Lung (tissue), 12 donors: Measurements from ENCODE around the gene CNP. TPM values are rescaled to one million over a fixed set of nuclear protein-coding genes. Genes with fewer than 3 reads are reported as not detected.

Source experiments
- ATAC-seq: fragments of 200-7000 bp; cut with Tn5 transposase; one replicate; pipeline ENCODE4 v1.9.1; 2020; ENCODE audit warnings: moderate number of reproducible peaks; ENCODE audit not compliant: insufficient read depth, low FRiP score
- DNase-seq, 3 donors: peaks; one replicate each; pipeline ENCODE4 v3.0.0-alpha.2; 2013 to 2017
- H3K27ac ChIP-seq, 2 donors: one replicate each; pipeline ENCODE4 v1.5.1; 2013; ENCODE audit warnings: mild to moderate bottlenecking in 2 of 2, moderate library complexity in 2 of 2, control low read depth in 1 of 2, inconsistent platforms in 1 of 2, low read depth in 1 of 2, low read length in 1 of 2
- H3K27me3 ChIP-seq, 3 donors: one replicate each; pipeline ENCODE4 v1.5.1; 2013; ENCODE audit warnings: low read length in 2 of 3; ENCODE audit not compliant: control insufficient read depth in 3 of 3, insufficient read depth in 3 of 3
- H3K36me3 ChIP-seq, 4 donors: one replicate each; pipeline ENCODE4 v1.5.1; 2013; ENCODE audit warnings: low read length in 4 of 4, mild to moderate bottlenecking in 1 of 4, moderate library complexity in 1 of 4; ENCODE audit not compliant: control insufficient read depth in 4 of 4, insufficient read depth in 4 of 4
- H3K4me1 ChIP-seq, 5 donors: one replicate each; pipeline ENCODE4 v1.5.1; 2013; ENCODE audit warnings: low read length in 5 of 5, mild to moderate bottlenecking in 2 of 5, moderate library complexity in 1 of 5; ENCODE audit not compliant: control insufficient read depth in 5 of 5, insufficient read depth in 5 of 5
- H3K4me3 ChIP-seq: one replicate; pipeline ENCODE4 v1.5.1; 2013; ENCODE audit warnings: mild to moderate bottlenecking, control low read depth, moderate library complexity
- H3K9ac ChIP-seq, 2 donors: one replicate each; pipeline ENCODE4 v1.5.1; 2013; ENCODE audit warnings: low read length in 2 of 2, control low read depth in 1 of 2; ENCODE audit not compliant: insufficient read depth in 1 of 2
- H3K9me3 ChIP-seq, 4 donors: one replicate each; pipeline ENCODE4 v1.5.1; 2013; ENCODE audit warnings: low read length in 3 of 4, mild to moderate bottlenecking in 1 of 4, moderate library complexity in 1 of 4; ENCODE audit not compliant: control insufficient read depth in 4 of 4, insufficient read depth in 3 of 4
- WGBS, 2 donors: extraction: QIAGEN DNeasy Blood & Tissue Kit; methylation state at CpG; one replicate each; pipeline ENCODE4 v1.1.7; 2013; 5-methylcytosine and 5-hydroxymethylcytosine counted together
- polyA plus RNA-seq, 2 donors: library from polyadenylated mRNA; stranded (reverse); fragments of 200-250 nt; gene quantifications; one replicate each; pipeline ENCODE4 v1.2.1, GENCODE V29; 2013
- total RNA-seq, 2 donors: library from RNA; depleted of rRNA in 1 of 2; stranded (reverse); fragments of >200 nt in 1 of 2; gene quantifications; one replicate each; pipeline ENCODE4 v1.2.1, GENCODE V29; 2014 to 2021
- TF ChIP-seq, protein P1 (sequence below): IDR thresholded peaks from 2 replicates; pipeline ENCODE4 v1.5.1; 2012; ENCODE audit warnings: mild to moderate bottlenecking; ENCODE audit errors: control extremely low read depth, extremely low read depth
- donor health status: control.
- donor health status: control.
- donor health status: Bipolar disorder and iron deficiency.
- donor health status: healthy.
- donor health status: DM: yes; HTN: yes; CAD: no.

The CNP gene
- total and polyA plus RNA-seq, 4 donors: 32.3 to 53.5 (median 33.9) TPM

DNA sequence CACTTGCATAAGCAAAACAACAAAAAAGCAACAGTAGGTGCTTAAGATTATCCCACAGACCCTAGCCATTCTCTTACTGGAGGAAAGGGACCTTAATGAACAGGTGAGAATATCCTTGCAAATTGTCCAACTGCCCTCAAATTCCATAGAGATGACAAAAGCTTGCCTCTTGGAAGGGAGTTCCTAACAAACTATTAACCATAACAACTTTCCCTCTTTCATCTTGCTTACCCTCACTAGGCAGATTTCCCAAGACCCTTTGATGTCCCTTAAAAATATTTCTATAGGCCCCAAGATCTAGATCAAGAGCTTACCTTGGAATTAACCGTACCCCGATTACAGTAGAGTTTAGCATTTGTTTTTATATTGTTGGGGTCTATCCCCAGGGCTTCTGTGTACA is 21.8 kb downstream of the CNP start:
- H3K36me3 ChIP-seq: peaks cover 36 to 58% (median 46%) of the 10 kb centered on the region in 4 donors

DNA sequence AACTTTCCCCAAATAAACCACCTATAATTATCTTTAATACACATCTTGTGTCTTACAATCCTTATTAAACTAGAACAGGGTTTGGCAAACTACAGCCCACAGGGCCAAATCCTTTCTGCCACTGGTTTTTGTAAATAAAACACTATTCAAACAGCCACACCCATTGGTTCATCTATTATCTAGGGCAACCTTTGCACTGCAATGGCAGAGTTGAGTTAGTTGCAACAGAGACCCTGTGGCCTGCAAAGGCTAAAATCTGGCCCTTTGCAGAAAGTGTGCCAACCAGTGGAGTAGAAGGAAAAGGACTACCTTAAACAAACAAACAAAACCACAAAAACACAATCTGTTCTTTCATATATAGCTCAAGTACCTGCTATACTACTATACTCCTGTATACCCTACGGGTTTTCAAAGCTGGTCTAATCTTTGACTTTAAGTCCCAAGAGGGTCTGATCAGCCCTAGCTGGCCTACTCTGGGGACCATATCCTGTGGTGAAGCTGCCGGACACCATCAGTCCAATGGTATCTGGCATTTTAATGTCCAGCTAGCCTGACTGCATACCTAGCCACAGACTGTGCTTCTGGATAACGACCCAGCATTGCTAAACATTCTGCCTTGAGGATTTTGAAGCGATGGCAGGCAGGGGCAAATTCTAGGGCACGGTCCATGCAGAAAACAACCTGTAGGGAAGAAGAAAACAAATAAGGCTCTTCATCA is 23.3 kb downstream of the CNP start:
- ATAC-seq (no peak), DNase-seq (no peak)
- H3K27ac ChIP-seq: no peak overlapping the region
- no peaks in the 10 kb centered on the region for H3K9me3 ChIP-seq
- peaks cover 38 to 58% (median 42%) of the 10 kb centered on the region in 4 donors for H3K36me3 ChIP-seq
- H3K27me3 ChIP-seq: no peaks in the 10 kb centered on the region
- WGBS, 2 donors: 82 to 94% methylated on average over 5 of the region's 5 CpGs
- H3K9ac ChIP-seq: no peak overlapping the region
- TF ChIP-seq, protein P1, sequence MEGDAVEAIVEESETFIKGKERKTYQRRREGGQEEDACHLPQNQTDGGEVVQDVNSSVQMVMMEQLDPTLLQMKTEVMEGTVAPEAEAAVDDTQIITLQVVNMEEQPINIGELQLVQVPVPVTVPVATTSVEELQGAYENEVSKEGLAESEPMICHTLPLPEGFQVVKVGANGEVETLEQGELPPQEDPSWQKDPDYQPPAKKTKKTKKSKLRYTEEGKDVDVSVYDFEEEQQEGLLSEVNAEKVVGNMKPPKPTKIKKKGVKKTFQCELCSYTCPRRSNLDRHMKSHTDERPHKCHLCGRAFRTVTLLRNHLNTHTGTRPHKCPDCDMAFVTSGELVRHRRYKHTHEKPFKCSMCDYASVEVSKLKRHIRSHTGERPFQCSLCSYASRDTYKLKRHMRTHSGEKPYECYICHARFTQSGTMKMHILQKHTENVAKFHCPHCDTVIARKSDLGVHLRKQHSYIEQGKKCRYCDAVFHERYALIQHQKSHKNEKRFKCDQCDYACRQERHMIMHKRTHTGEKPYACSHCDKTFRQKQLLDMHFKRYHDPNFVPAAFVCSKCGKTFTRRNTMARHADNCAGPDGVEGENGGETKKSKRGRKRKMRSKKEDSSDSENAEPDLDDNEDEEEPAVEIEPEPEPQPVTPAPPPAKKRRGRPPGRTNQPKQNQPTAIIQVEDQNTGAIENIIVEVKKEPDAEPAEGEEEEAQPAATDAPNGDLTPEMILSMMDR: no peak
- H3K4me1 ChIP-seq: peaks cover 0 to 2% (median 0%) of the 10 kb centered on the region in 5 donors
- H3K4me3 ChIP-seq: no peak overlapping the region

More for the DNA sequence above, 21.8 kb downstream of the CNP start:
- no peak overlapping the region for H3K4me3 ChIP-seq
- H3K27me3 ChIP-seq: no peaks in the 10 kb centered on the region
- TF ChIP-seq, protein P1: no peak
- H3K9me3 ChIP-seq: no peaks in the 10 kb centered on the region
- ATAC-seq (no peak), DNase-seq (no peak)
- 96 to 97% methylated on average over 2 of the region's 2 CpGs for WGBS, 2 donors
- no peak overlapping the region for H3K27ac ChIP-seq
- H3K9ac ChIP-seq: no peak overlapping the region
- peaks cover 0 to 2% (median 0%) of the 10 kb centered on the region in 5 donors for H3K4me1 ChIP-seq

DNA sequence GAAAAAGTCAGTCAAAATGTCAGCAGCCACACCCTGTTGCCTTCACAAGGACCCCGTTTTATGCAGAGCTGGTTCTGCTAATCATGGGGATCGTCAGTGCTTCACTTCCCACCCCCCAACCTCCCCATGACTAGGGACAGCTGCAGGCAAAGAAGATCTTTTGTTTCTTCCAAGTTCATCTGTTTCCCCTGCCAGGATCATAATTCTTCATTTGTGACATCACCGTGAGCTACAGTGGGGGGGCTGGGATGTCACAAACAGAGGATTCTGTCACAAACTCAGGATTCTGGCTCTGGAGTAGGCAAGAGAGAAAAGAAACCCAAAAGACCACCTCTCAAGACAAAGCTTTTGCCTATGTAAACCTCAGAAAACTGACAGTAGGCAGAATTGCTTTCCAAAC is 26.0 kb downstream of the CNP start:
- no peak for ATAC-seq
- WGBS, 2 donors: 90 to 94% methylated on average over 3 of the region's 3 CpGs
- TF ChIP-seq, protein P1: no peak
- Histone ChIP-seq H3K9ac (no peak overlapping the region), H3K27me3 (no peaks in the 10 kb centered on the region), H3K4me1 (peaks cover 0 to under 1% (median 0%) of the 10 kb centered on the region in 5 donors), H3K27ac (no peak overlapping the region), H3K9me3 (no peaks in the 10 kb centered on the region), H3K4me3 (no peak overlapping the region), H3K36me3 (peaks cover 47 to 68% (median 57%) of the 10 kb centered on the region in 4 donors)
- no peak for DNase-seq

DNA sequence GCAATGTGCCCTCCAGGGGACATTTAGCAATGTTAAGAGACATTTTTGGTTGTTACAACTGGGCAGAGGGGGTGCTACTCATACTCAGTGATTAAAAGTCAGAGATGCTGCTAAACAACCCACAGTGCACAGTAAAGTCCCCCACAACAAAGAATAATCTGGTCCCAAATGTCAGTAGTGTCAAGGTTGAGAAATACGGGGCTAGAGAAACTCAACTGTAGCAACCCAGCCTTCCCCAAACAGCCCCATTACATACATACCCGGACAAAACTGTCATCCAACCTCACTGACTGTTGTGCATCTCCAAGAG is 30.2 kb downstream of the CNP start:
- 87 to 93% methylated on average over 2 of the region's 2 CpGs for WGBS, 2 donors

More for the DNA sequence above, 30.2 kb downstream of the CNP start:
- Histone ChIP-seq H3K27ac (no peak overlapping the region), H3K4me3 (no peak overlapping the region), H3K4me1 (no peaks in the 10 kb centered on the region), H3K9me3 (no peaks in the 10 kb centered on the region), H3K36me3 (peaks cover 42 to 62% (median 48%) of the 10 kb centered on the region in 4 donors), H3K9ac (no peak overlapping the region), H3K27me3 (no peaks in the 10 kb centered on the region)
- ATAC-seq (no peak), DNase-seq (no peak)
- TF ChIP-seq, protein P1: no peak
